K562 (cell line): Measurements from ENCODE around the gene SPATA2. TPM values are rescaled to one million over a fixed set of nuclear protein-coding genes. Genes with fewer than 3 reads are reported as not detected.

ENCODE experiments used
- ATF4 ChIP-seq: fragments of 450-650 bp; formaldehyde crosslinking; IDR thresholded peaks from 2 replicates; pipeline ENCODE4 v1.4.0; 2022; ENCODE audit warnings: mild to moderate bottlenecking, moderate library complexity
- BHLHE40 ChIP-seq: IDR thresholded peaks from 2 replicates; pipeline ENCODE4 v1.6.1; 2011; ENCODE audit warnings: low read length, improper control_type of control experiment
- FOSL1 ChIP-seq: fragments of 200-800 bp; sonication (Bioruptor generic); conservative IDR thresholded peaks from 2 replicates; pipeline ENCODE4 v1.6.1; 2016; ENCODE audit warnings: missing genetic modification characterization, missing compliant biosample characterization
- FOXJ3 ChIP-seq: sonication (generic); formaldehyde crosslinking; IDR thresholded peaks from 2 replicates; pipeline ENCODE4 v1.4.0; 2020; ENCODE audit warnings: mild to moderate bottlenecking, missing genetic modification reagents
- HDAC8 ChIP-seq: fragments of 450-650 bp; IDR thresholded peaks from 2 replicates; pipeline ENCODE4 v1.6.1; 2016; ENCODE audit warnings: mild to moderate bottlenecking, missing genetic modification characterization, moderate library complexity, missing compliant biosample characterization
- HMGN3 ChIP-seq: IDR thresholded peaks from 2 replicates; pipeline ENCODE4 v1.6.1; 2011; ENCODE audit warnings: borderline replicate concordance, low read depth, mild to moderate bottlenecking, mixed read lengths, low read length; ENCODE audit not compliant: insufficient read length; ENCODE audit errors: extremely low read depth
- JUND ChIP-seq, 2 experiments: IDR thresholded peaks; 2 replicates in 1 of 2; 3 replicates in 1 of 2; pipeline ENCODE4 v1.6.1; 2011; ENCODE audit warnings: borderline replicate concordance in 2 of 2, low read depth in 2 of 2, low read length in 2 of 2, improper control_type of control experiment in 1 of 2, missing biosample characterization in 1 of 2, missing genetic modification characterization in 1 of 2, missing genetic modification reagents in 1 of 2
- KDM1A ChIP-seq, 2 experiments: fragments of 450-650 bp; IDR thresholded peaks; 2 replicates each; pipeline ENCODE4 v1.6.1; 2016; ENCODE audit warnings: mild to moderate bottlenecking in 2 of 2
- KLF10 ChIP-seq: fragments of 250-450 bp; sonication (Bioruptor Pico); IDR thresholded peaks from 2 replicates; pipeline ENCODE4 v1.6.1; 2021; ENCODE audit warnings: matching md5 sums
- NFXL1 ChIP-seq: fragments of 450-650 bp; formaldehyde crosslinking; IDR thresholded peaks from 2 replicates; pipeline ENCODE4 v1.4.0; 2021; ENCODE audit warnings: mild to moderate bottlenecking
- OTX1 ChIP-seq: fragments of 450-650 bp; formaldehyde crosslinking; IDR thresholded peaks from 2 replicates; pipeline ENCODE4 v1.4.0; 2022; ENCODE audit warnings: mild to moderate bottlenecking
- PHF20 ChIP-seq: fragments of 450-650 bp; IDR thresholded peaks from 2 replicates; pipeline ENCODE4 v1.6.1; 2018; ENCODE audit not compliant: partially characterized antibody
- PYGO2 ChIP-seq: fragments of 450-650 bp; IDR thresholded peaks from 2 replicates; pipeline ENCODE4 v1.6.1; 2016; ENCODE audit warnings: mild to moderate bottlenecking, missing genetic modification characterization, moderate library complexity, missing compliant biosample characterization
- RFX1 ChIP-seq: fragments of 450-650 bp; IDR thresholded peaks from 2 replicates; pipeline ENCODE4 v1.6.1; 2016; ENCODE audit warnings: mild to moderate bottlenecking, moderate library complexity
- SETDB1 ChIP-seq: IDR thresholded peaks from one replicate; pipeline ENCODE4 v1.6.1; 2012; ENCODE audit warnings: low read length, control low read depth, inconsistent platforms
- ZBTB34 ChIP-seq: fragments of 250-450 bp; sonication (Bioruptor Pico); IDR thresholded peaks from 2 replicates; pipeline ENCODE4 v1.8.0; 2021; ENCODE audit warnings: mild to moderate bottlenecking, moderate library complexity
- ZBTB43 ChIP-seq: sonication (generic); formaldehyde crosslinking; IDR thresholded peaks from 2 replicates; pipeline ENCODE4 v1.8.0; 2023; ENCODE audit warnings: mild to moderate bottlenecking, missing genetic modification reagents
- ZNF197 ChIP-seq: fragments of 200-800 bp; sonication (Bioruptor generic); IDR thresholded peaks from 2 replicates; pipeline ENCODE4 v1.6.1; 2016; ENCODE audit warnings: low read depth, missing genetic modification characterization, missing compliant biosample characterization
- ZNF277 ChIP-seq: fragments of 250-450 bp; sonication (Bioruptor Pico); IDR thresholded peaks from 2 replicates; pipeline ENCODE4 v1.8.0; 2022; ENCODE audit warnings: inconsistent platforms, mild to moderate bottlenecking, moderate library complexity, borderline replicate concordance
- ZNF347 ChIP-seq: fragments of 450-650 bp; formaldehyde crosslinking; IDR thresholded peaks from 2 replicates; pipeline ENCODE4 v1.4.0; 2020; ENCODE audit warnings: low read depth, mild to moderate bottlenecking, moderate library complexity
- ZNF583 ChIP-seq: fragments of 250-450 bp; sonication (Bioruptor Pico); IDR thresholded peaks from 2 replicates; pipeline ENCODE4 v1.4.0; 2020
- ZNF695 ChIP-seq: fragments of 450-650 bp; formaldehyde crosslinking; IDR thresholded peaks from 2 replicates; pipeline ENCODE4 v1.4.0; 2020; ENCODE audit warnings: mild to moderate bottlenecking, moderate library complexity
- ZNF696 ChIP-seq: fragments of 250-450 bp; sonication (Bioruptor Pico); conservative IDR thresholded peaks from 2 replicates; pipeline ENCODE4 v1.4.0; 2020; ENCODE audit warnings: mild to moderate bottlenecking, moderate library complexity
- ZNF75A ChIP-seq: fragments of 450-650 bp; formaldehyde crosslinking; IDR thresholded peaks from 2 replicates; pipeline ENCODE4 v1.4.0; 2020; ENCODE audit warnings: mild to moderate bottlenecking
- ZZZ3 ChIP-seq: fragments of 450-650 bp; IDR thresholded peaks from 2 replicates; pipeline ENCODE4 v1.6.1; 2016; ENCODE audit warnings: antibody characterized with exemption, mild to moderate bottlenecking, moderate library complexity
- polyA plus RNA-seq, 8 experiments: library from polyadenylated mRNA; depleted of rRNA in 4 of 8; stranded (reverse) in 5 of 8; unstranded in 3 of 8; fragments of >200 nt; fragmentation: Nextera tagmentation in 2 of 8; fragmentation: Illumina TruSeq in 1 of 8; extraction: Ambion mirVana in 2 of 8; extraction: Trizol in 1 of 8; gene quantifications; 2 replicates each; pipeline versions ENCODE4 v1.2.1 to v1.2.3, GENCODE V29; 2011 to 2014; ENCODE audit warnings: inconsistent platforms in 1 of 8, missing spikeins in 1 of 8
- total RNA-seq, 7 experiments: library from RNA; depleted of rRNA in 6 of 7; stranded (reverse); fragments of >200 nt in 6 of 7; fragmentation: Illumina TruSeq in 2 of 7; extraction: Trizol in 2 of 7; gene quantifications; 2 replicates each; pipeline versions ENCODE4 v1.2.1 to v1.2.3, GENCODE V29; 2011 to 2021; ENCODE audit warnings: low replicate concordance in 1 of 7

The SPATA2 gene
- total and polyA plus RNA-seq, 9 of the 15 experiments (the other 6 are each of a cell fraction or from before 2014, with no cell fraction given): 0.46 to 8.2 (median 2.7) TPM

GRCh38 chr20:49916146-49917002, 1.0 kb upstream of the SPATA2 start (continued):
- TF ChIP-seq NFXL1 (CRISPR knock-in tag): no peak
- no peak for TF ChIP-seq OTX1 (CRISPR knock-in tag)
- TF ChIP-seq BHLHE40: peak; percentile 12; the same call in 1 of the 2 replicates
- no peak for TF ChIP-seq ZNF583
- no peak for TF ChIP-seq KLF10 (CRISPR knock-in tag)
- TF ChIP-seq FOXJ3 (CRISPR knock-in tag): peak; percentile 82
- no peak for TF ChIP-seq ZNF197 (CRISPR knock-in tag)
- TF ChIP-seq JUND (IDR thresholded peaks at IDR 0.05; ENCODE audit: borderline replicate concordance, low read depth, low read length): peak; percentile 84; the same call in 1 of the 2 replicates
- no peak; the same call in 2 of the 3 replicates for TF ChIP-seq JUND (tag; IDR thresholded peaks at IDR 0.05; ENCODE audit: borderline replicate concordance, low read depth, low read length)
- TF ChIP-seq KDM1A (IDR thresholded peaks at IDR 0.05): peak; percentile 45 to 51; a peak in 3 of 4 replicates
- no peak for TF ChIP-seq ZBTB34 (CRISPR knock-in tag)
- TF ChIP-seq ZBTB43 (CRISPR knock-in tag): no peak
- peak; percentile 35; the same call in 1 of the 2 replicates for TF ChIP-seq FOSL1 (tag)
- no peak for TF ChIP-seq ZNF75A (CRISPR knock-in tag)
- no peak for TF ChIP-seq ZNF695 (CRISPR knock-in tag)
- no peak for TF ChIP-seq HDAC8 (tag)
- TF ChIP-seq SETDB1: no peak
- no peak for TF ChIP-seq ZNF696 (CRISPR knock-in tag)
- no peak for TF ChIP-seq ATF4 (CRISPR knock-in tag)
- TF ChIP-seq HMGN3: no peak
- TF ChIP-seq RFX1: peak; percentile 80
- no peak for TF ChIP-seq ZNF347 (CRISPR knock-in tag)
- no peak for TF ChIP-seq ZZZ3
- no peak for TF ChIP-seq ZNF277 (CRISPR knock-in tag)
- TF ChIP-seq PYGO2 (tag): no peak
- no peak for TF ChIP-seq PHF20
